K562 (cell line): Measurements from ENCODE around the gene NF1. TPM values are rescaled to one million over a fixed set of nuclear protein-coding genes. Genes with fewer than 3 reads are reported as not detected.

Experiments
- CTCF ChIP-seq, 3 experiments: IDR thresholded peaks in 2 of 3; conservative IDR thresholded peaks in 1 of 3; 2 replicates each; pipeline ENCODE4 v1.5.1; 2011 to 2012; ENCODE audit warnings: low read length in 3 of 3, mild to moderate bottlenecking in 3 of 3, control low read depth in 2 of 3, improper control_type of control experiment in 1 of 3, inconsistent platforms in 1 of 3, low read depth in 1 of 3, mixed read lengths in 1 of 3, moderate library complexity in 1 of 3; ENCODE audit not compliant: insufficient read depth in 2 of 3
- RCOR1 ChIP-seq, 2 experiments: IDR thresholded peaks; 2 replicates each; pipeline ENCODE4 v1.6.1; 2012; ENCODE audit warnings: low read depth in 2 of 2, low read length in 2 of 2, borderline replicate concordance in 1 of 2, improper control_type of control experiment in 1 of 2
- REST ChIP-seq, 2 experiments: fragments of 450-650 bp; formaldehyde crosslinking in 1 of 2; IDR thresholded peaks; 2 replicates each; pipeline versions ENCODE4 v1.4.0 to v1.6.1; 2014 to 2020; ENCODE audit warnings: mild to moderate bottlenecking in 2 of 2, borderline replicate concordance in 1 of 2, low read depth in 1 of 2
- SP1 ChIP-seq: sonication (generic); formaldehyde crosslinking; IDR thresholded peaks from 2 replicates; pipeline ENCODE4 v1.8.1; 2022; ENCODE audit warnings: mild to moderate bottlenecking, missing genetic modification reagents
- SRSF7 ChIP-seq: fragments of 200-400 bp; formaldehyde crosslinking; optimal IDR thresholded peaks from 2 replicates; pipeline ENCODE3; 2017; ENCODE audit warnings: mild to moderate bottlenecking, low read depth, low read length
- ZNF384 ChIP-seq: IDR thresholded peaks from 2 replicates; pipeline ENCODE4 v1.6.1; 2012; ENCODE audit warnings: low read depth, low read length, improper control_type of control experiment
- polyA plus RNA-seq, 8 experiments: library from polyadenylated mRNA; depleted of rRNA in 4 of 8; stranded (reverse) in 5 of 8; unstranded in 3 of 8; fragments of >200 nt; fragmentation: Nextera tagmentation in 2 of 8; fragmentation: Illumina TruSeq in 1 of 8; extraction: Ambion mirVana in 2 of 8; extraction: Trizol in 1 of 8; gene quantifications; 2 replicates each; pipeline versions ENCODE4 v1.2.1 to v1.2.3, GENCODE V29; 2011 to 2014; ENCODE audit warnings: inconsistent platforms in 1 of 8, missing spikeins in 1 of 8
- total RNA-seq, 7 experiments: library from RNA; depleted of rRNA in 6 of 7; stranded (reverse); fragments of >200 nt in 6 of 7; fragmentation: Illumina TruSeq in 2 of 7; extraction: Trizol in 2 of 7; gene quantifications; 2 replicates each; pipeline versions ENCODE4 v1.2.1 to v1.2.3, GENCODE V29; 2011 to 2021; ENCODE audit warnings: low replicate concordance in 1 of 7
- TF ChIP-seq, protein P1 (sequence below): sonication (generic); formaldehyde crosslinking; IDR thresholded peaks from 2 replicates; pipeline ENCODE4 v1.4.0; 2020; ENCODE audit warnings: mild to moderate bottlenecking, missing genetic modification reagents

NF1 gene
- total and polyA plus RNA-seq, 9 of the 15 experiments (the other 6 are each of a cell fraction or from before 2014, with no cell fraction given): 3.4 to 41.9 (median 24.3) TPM

DNA sequence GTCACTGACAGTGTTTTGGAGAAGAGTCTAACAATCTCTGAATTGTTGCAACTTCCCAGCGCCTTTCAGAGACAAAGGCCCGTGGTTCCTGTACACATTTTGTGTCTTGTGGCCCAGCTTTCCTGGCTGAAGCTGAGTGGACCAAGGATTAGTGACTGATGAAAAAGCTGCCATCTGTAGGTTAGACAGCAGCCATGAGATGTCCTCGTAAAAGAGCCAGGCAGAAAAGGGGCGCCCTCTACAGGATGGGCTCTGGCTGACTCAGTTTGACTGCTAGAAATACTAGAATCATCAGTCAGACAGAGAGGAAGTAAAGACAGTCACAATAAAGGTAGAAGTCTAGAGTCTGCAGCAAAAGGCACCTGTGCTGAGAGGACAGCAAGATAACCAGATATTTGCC lies 26.5 kb upstream of the NF1 start (continued):
- TF ChIP-seq, protein P1, sequence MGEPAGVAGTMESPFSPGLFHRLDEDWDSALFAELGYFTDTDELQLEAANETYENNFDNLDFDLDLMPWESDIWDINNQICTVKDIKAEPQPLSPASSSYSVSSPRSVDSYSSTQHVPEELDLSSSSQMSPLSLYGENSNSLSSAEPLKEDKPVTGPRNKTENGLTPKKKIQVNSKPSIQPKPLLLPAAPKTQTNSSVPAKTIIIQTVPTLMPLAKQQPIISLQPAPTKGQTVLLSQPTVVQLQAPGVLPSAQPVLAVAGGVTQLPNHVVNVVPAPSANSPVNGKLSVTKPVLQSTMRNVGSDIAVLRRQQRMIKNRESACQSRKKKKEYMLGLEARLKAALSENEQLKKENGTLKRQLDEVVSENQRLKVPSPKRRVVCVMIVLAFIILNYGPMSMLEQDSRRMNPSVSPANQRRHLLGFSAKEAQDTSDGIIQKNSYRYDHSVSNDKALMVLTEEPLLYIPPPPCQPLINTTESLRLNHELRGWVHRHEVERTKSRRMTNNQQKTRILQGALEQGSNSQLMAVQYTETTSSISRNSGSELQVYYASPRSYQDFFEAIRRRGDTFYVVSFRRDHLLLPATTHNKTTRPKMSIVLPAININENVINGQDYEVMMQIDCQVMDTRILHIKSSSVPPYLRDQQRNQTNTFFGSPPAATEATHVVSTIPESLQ: no peak
- no peak for TF ChIP-seq SRSF7
- TF ChIP-seq RCOR1 (IDR thresholded peaks at IDR 0.05; ENCODE audit: borderline replicate concordance in 1 of 2, low read depth in 2 of 2, low read length in 2 of 2): 0 out of 4 replicates have a peak, but pooled peaks of 1 of the 2 experiments have one; percentile 14
- no peak for TF ChIP-seq ZNF384
- peak; percentile 67 to 97 (median 86) for TF ChIP-seq CTCF (IDR thresholded peaks at IDR 0.05 in 2 of 3, conservative IDR thresholded peaks at IDR 0.05 in 1 of 3; ENCODE audit: insufficient read depth in 2 of 3, low read depth in 1 of 3, low read length in 3 of 3)
- TF ChIP-seq REST (IDR thresholded peaks at IDR 0.05; ENCODE audit: borderline replicate concordance): peak; percentile 52; the same call in 1 of the 2 replicates
- no peak for TF ChIP-seq REST (CRISPR knock-in tag; IDR thresholded peaks at IDR 0.05; ENCODE audit: low read depth)
- TF ChIP-seq SP1: no peak
